ENCODE data around the gene TBX22.
"Not testable (repeated sequence)": the region's sequence is repeated elsewhere in the genome, so short reads cannot be mapped to it uniquely, and the experiment has no call there.

TBX22 gene, protein sequence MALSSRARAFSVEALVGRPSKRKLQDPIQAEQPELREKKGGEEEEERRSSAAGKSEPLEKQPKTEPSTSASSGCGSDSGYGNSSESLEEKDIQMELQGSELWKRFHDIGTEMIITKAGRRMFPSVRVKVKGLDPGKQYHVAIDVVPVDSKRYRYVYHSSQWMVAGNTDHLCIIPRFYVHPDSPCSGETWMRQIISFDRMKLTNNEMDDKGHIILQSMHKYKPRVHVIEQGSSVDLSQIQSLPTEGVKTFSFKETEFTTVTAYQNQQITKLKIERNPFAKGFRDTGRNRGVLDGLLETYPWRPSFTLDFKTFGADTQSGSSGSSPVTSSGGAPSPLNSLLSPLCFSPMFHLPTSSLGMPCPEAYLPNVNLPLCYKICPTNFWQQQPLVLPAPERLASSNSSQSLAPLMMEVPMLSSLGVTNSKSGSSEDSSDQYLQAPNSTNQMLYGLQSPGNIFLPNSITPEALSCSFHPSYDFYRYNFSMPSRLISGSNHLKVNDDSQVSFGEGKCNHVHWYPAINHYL

DNA sequence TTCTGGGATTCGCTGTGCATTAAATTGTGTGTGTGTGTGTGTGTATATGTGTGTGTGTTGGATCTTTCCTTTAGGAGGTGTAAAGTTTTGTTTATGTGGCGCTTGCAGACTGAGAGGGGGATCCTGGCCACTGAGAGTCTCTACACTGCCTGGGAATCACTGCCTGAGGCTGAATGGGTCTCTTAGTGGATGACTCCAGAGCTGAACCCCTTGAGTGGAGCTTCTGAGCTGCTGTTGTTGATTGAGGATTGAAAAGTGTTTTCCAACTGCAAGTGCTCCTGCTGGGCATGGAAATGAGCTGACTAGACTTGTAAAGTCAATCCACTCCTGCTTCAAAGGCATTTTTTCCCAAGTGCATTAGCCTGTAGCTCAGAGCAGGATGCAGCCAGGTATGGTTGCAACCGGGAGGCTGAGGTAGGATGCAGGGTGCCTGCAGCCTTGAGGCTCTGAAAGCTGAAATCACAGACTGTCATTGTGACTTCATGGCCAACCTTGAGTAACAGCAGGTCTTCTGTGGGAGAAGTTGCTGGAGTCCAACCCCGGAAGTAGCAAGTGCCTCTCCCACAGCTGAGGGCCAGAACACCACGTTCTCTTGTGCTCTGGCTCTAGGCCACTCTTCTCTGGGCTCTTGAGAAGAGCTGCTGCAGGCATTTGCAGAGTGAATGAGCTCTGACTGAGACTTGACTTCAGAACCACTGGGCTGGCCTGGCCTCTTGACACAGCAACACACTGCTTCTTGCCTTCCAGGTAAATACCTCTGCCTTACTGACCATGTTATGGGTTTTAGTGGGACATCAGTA is at the start of gene TBX22:
TBX22 (plus strand) TSS at position 613 of the 800 bp plus-strand sequence. CDS start 7,517 bp downstream, outside the sequence.
- no peak for DNase-seq

DNA sequence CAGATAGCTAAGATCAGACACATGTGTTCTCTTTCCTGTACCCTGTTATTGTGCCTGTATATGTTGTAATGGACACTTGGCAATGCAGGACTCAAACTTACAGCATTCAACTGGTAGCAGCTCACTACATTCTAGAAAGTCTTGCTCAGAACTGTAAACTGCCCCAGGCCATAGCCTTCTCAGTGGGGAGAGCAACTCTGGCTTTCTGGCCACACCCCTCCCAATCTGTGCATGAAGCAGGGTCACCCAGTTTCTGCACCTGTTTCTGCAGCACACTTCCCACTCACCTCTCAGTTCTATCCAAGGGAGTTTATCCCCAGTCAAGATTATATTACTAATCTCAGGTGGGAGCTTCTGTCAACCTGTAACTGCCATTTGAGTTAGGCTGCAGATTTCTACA is 38.9 kb upstream of the TBX22 start:
- no peak for DNase-seq

DNA sequence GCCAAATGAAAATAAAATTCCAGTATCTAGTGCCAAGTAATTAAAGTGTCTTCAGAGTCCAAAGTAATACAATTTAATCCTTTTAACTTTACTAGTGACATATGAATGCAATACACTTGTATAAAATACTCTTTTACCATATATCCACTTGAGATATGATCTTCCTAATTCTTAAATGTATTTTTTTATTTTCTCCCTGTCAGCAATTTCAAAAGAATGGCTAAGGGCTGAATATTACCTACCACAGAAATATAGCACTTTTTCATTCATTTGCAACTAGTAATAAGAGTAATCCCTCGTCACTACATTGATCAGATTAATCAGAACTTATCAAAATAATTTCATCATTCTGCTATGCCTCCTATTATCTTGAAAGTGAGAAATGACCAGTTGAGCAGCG is 10.1 kb upstream of the TBX22 start:
- no peak for DNase-seq

DNA sequence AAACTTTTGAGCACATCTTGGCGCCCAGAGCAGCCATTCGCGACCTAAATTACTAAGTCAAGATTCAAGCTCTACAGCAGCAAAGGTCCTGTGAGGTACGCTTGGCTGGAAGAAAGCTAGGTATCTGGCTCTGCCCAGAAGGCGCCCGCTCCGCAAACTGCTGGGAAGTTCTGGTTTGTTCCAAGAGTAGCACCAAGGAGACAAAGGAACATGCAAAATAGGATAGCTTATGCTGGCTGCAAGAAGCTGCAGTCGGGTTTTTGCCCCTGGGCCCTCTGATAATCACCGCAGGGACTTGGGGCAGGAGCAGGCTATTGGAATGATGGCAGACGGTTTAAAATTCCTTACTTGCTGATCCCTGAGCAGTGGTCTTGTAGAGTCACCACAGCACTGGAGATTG is 3.0 kb upstream of the TBX22 start:
- no peak for DNase-seq

DNA sequence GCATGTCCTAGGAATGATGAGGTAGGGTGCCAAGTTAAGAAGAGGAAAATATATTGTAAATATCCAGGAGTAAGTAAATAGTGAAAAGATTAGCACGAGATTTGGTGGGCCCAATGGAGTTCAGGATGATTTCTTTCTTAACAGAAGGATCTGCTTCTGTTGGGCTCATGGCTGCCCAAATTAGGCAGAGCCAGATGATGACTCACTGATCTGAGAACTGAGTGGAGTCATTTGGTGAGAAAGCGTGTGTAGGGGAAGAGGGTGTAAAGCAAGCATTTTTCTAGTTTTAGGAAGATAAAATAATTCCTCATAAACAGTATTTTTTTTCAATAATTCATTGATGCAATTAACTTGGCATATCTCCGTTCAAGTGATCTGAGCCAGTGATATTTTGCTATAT is 1.6 kb downstream of the TBX22 start:
- DNase-seq, result no peak

DNA sequence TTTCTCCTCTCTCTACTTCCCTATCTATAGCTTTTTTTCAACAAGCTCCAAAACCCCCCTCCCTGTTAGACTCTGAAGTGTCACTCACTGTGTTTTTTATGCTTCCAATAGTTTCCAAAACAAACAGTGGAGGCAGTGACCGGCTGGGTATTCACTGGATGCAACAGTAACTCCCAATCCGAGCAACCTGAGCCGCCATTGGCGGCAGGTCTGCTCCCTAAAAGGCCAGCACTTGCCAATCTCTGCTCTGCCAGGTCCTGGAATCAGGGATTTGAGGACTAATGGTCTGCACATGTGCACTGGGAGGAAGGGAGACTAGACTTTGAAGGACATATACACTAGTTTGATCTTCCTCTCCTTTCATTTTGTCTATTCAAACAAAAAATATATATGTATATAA is 7.1 kb downstream of the TBX22 start:
- no peak for DNase-seq

DNA sequence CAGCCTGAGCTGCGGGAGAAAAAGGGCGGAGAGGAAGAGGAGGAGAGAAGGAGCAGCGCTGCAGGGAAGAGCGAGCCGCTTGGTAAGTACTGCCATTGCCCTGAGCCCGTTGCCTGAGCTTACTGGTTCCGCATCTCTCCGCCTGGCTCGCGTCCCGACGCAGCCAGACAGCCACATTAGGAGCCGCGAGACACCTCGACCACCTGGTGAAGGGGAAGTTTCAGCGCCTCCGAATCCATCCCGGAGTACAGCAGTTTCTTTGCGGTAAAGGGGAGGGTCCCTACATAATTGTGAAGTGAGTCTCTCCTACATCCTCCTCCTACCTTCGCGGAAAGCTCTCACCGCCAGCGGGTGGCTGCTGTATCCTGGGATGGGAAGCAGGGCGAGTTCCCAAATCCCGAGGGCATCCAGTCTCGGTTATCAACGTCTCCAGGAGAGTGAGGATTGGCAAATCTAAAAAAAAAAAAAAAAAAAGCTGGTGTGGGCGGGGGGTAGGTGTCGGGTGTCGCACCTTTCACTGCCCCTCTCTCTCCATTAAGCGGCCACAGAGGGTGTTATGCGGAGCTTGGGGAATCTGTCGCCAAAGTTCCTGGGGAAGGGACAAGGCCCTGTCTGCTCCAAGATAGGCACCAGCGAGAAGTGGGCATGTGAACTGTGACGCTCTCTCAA is 7.9 kb downstream of the TBX22 start:
- no peak for DNase-seq

DNA sequence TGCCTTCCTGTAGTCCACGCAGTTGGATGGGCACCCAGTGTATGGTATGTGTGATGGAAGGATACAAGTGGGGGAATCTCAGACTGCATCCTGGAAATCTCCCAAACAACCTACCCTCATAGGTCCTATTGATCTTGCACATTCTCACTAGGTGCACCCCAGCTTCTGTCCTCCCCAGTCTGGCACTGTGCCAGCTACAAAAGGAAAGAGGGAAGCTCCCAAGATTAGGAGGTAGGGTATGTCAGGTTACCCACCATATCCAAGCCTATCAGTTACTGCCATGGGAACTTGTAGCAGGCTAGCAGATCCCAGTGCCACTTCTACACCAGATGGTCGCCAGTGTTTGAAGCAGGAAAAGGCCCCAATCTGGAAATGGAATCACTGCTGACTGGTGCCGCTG is 11.6 kb downstream of the TBX22 start:
- no peak for DNase-seq

DNA sequence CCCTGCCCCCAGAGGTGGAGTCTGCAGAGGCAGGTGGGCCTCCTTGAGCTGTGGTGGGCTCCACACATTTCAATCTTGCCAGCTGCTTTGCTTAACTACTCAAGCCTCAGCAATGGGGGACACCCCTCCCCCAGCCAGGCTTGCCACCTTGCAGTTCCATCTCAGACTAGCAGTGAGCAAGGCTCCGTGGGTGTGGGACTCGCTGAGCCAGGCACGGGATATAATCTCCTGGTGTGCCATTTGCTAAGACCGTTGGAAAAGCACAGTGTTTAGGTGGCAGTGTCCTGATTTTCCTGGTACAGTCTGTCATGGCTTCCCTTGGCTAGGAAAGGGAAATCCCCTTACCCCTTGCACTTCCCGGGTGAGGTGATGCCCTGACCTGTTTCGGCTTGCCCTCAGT is 51.6 kb downstream of the TBX22 start:
- DNase-seq, result not testable (repeated sequence)

DNA sequence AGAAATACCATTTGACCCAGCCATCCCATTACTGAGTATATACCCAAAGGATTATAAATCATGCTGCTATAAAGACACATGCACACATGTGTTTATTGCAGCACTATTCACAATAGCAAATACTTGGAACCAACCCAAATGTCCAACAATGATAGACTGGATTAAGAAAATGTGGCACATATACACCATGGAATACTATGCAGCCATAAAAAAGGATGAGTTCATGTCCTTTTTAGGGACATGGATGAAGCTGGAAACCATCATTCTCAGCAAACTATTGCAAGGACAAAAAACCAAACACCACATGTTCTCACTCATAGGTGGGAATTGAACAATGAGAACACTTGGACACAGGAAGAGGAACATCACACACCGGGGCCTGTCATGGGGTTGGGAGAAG is 61.1 kb downstream of the TBX22 start:
- DNase-seq, result not testable (repeated sequence)

Measured in NCI-H1092 (cell line).